ENCODE results near the gene ZNF362. TPM values are rescaled to one million over a fixed set of nuclear protein-coding genes. Genes with fewer than 3 reads are reported as not detected.

ZNF362 gene
- total and polyA plus RNA-seq, 2 of the 13 experiments (the other 11 are each of a cell fraction or from before 2014, with no cell fraction given), result 8.3 to 14.2 TPM

GRCh38 chr1:33277488-33278084 lies 21.3 kb downstream of the ZNF362 start:
- intact Hi-C loops (cut with micrococcal nuclease; ENCODE audit: unreplicated experiment) (no loop called here), in situ Hi-C loops (cut with HindIII; ENCODE audit: extremely low pct_ligation_motif_present, low pct_unique_long_range_greater_than_20kb) (no loop called here)
- peaks cover 12% of the 10 kb centered on the region for H3K4me1 ChIP-seq (ENCODE audit: insufficient read depth, low read length)
- no peaks in the 10 kb centered on the region for H3K27me3 ChIP-seq (ENCODE audit: control insufficient read depth in 1 of 2, insufficient read depth in 2 of 2, low read length in 2 of 2)
- H3K27ac ChIP-seq (ENCODE audit: extremely low read length, insufficient read depth, low read length), result no peak overlapping the region
- ATAC-seq, result no peak
- H4K20me1 ChIP-seq (ENCODE audit: insufficient read depth, low read length), result no peaks in the 10 kb centered on the region
- no peak overlapping the region for H3K9ac ChIP-seq (ENCODE audit: insufficient read depth, low read depth, low read length)
- no peak overlapping the region for H2AFZ ChIP-seq (ENCODE audit: low read length)
- H3K36me3 ChIP-seq (replicated peaks in 1 of 2; ENCODE audit: control insufficient read depth in 1 of 2, insufficient read depth in 2 of 2, low read length in 2 of 2), result peaks cover 7 to 29% of the 10 kb centered on the region in 2 experiments; a peak in 4 of 5 replicates
- no peak for DNase-seq (ENCODE audit: low spot score)
- no TSS peak for BruUV-seq (replicated peaks)
- no peak overlapping the region for H3K4me2 ChIP-seq (ENCODE audit: low read depth, low read length)
- CTCF ChIA-PET (ENCODE audit: low intra/inter-chr PET ratio, low total read pairs), result no interaction called here
- no peak for FAIRE-seq
- 95% methylated on average over 11 of the region's 11 CpGs for WGBS (ENCODE audit: low lambda C conversion rate)
- H3K4me3 ChIP-seq (replicated peaks in 1 of 3; ENCODE audit: insufficient read depth in 1 of 3, low read depth in 2 of 3, low read length in 3 of 3), result no peak overlapping the region
- TF ChIP-seq ARNT (IDR thresholded peaks at IDR 0.05) (no peak), NR2F6 (IDR thresholded peaks at IDR 0.05) (no peak), NR2F6 (CRISPR knock-in tag; IDR thresholded peaks at IDR 0.05) (no peak), TEF (CRISPR knock-in tag; IDR thresholded peaks at IDR 0.05) (no peak), ZNF333 (CRISPR knock-in tag; IDR thresholded peaks at IDR 0.05; ENCODE audit: borderline replicate concordance) (no peak), PHF20 (CRISPR knock-in tag; IDR thresholded peaks at IDR 0.05) (no peak), PHB2 (IDR thresholded peaks at IDR 0.05; ENCODE audit: partially characterized antibody) (no peak), USF2 (IDR thresholded peaks at IDR 0.05; ENCODE audit: low read depth, low read length) (no peak), USF2 (CRISPR knock-in tag; IDR thresholded peaks at IDR 0.05; ENCODE audit: borderline replicate concordance) (no peak), NFIC (IDR thresholded peaks at IDR 0.05; ENCODE audit: low read length) (no peak), NCOA2 (CRISPR knock-in tag; IDR thresholded peaks at IDR 0.05) (no peak), ZNF672 (CRISPR knock-in tag; IDR thresholded peaks at IDR 0.05) (no peak), ZBTB3 (CRISPR knock-in tag; IDR thresholded peaks at IDR 0.05; ENCODE audit: borderline replicate concordance, low read depth) (no peak)
- POLR2A ChIA-PET, result no interaction called here
- no peaks in the 10 kb centered on the region for H3K79me2 ChIP-seq (ENCODE audit: insufficient read depth, low read length)
- H3K9me3 ChIP-seq (ENCODE audit: low read length), result no peaks in the 10 kb centered on the region

Measured in HepG2 (cell line).